Nasal cavity respiratory epithelium epithelial cell of viscerocranial mucosa (primary cell): Measurements from ENCODE around the gene CTAGE6. TPM values are rescaled to one million over a fixed set of nuclear protein-coding genes. Genes with fewer than 3 reads are reported as not detected.

ENCODE experiments used
- total RNA-seq: library from RNA; depleted of rRNA; stranded (reverse); fragments of >200 nt; gene quantifications from 2 replicates; pipeline ENCODE4 v1.2.3, GENCODE V29; 2014

CTAGE6 gene
- total RNA-seq = 1.00 TPM in 1 of 2 replicates, not detected in the other

GRCh38 chr7:143757596-143757995 lies at the start of gene CTAGE6:
Gene CTAGE6 (minus strand): TSS chr7:143757696. CDS start chr7:143757658, 38 bp downstream.

Other genes starting within 250 kb of the CTAGE6 start
- 1.0 TPM in 1 of 2 replicates, not detected in the other for gene CTAGE15, start 185.9 kb downstream of the CTAGE6 start, total RNA-seq
- gene TCAF2, start 136.7 kb downstream of the CTAGE6 start, total RNA-seq = 0.34 and 4.5 TPM in 2 replicates
- gene TCAF1, start 144.5 kb upstream of the CTAGE6 start, total RNA-seq = 17.1 and 28.4 TPM in 2 replicates
- not detected in 2 replicates for gene OR2F2, start 177.5 kb upstream of the CTAGE6 start, total RNA-seq
- not detected in 2 replicates for gene OR2F1, start 197.1 kb upstream of the CTAGE6 start, total RNA-seq
- not detected in 2 replicates for gene OR6B1, start 242.6 kb upstream of the CTAGE6 start, total RNA-seq